Measurements from ENCODE around the gene SAGE1. TPM values are rescaled to one million over a fixed set of nuclear protein-coding genes. Genes with fewer than 3 reads are reported as not detected.
"Not testable (repeated sequence)": the region's sequence is repeated elsewhere in the genome, so short reads cannot be mapped to it uniquely, and the experiment has no call there.

The SAGE1 gene
- total RNA-seq (not detected), polyA plus RNA-seq (not detected)

- H3K27ac ChIP-seq (ENCODE audit: low read depth, low read length): no peak within 1 kb of the TSS
- DNase-seq: no peak
- H3K36me3 Mint-ChIP-seq: no peaks in the 10 kb centered on the region
- H3K4me3 ChIP-seq (ENCODE audit: low read length in 2 of 2): no peak within 1 kb of the TSS
- H3K4me3 Mint-ChIP-seq: no peak within 1 kb of the TSS
- CTCF ChIA-PET (ENCODE audit: partially characterized antibody): no interaction called here
- H3K9me3 ChIP-seq (ENCODE audit: control insufficient read depth in 1 of 2, low read length in 2 of 2): no peaks in the 10 kb centered on the region
- no peaks in the 10 kb centered on the region for H3K9me3 Mint-ChIP-seq
- no peak within 1 kb of the TSS for H3K27ac Mint-ChIP-seq
- H3K36me3 ChIP-seq (ENCODE audit: insufficient read depth, low read length): no peaks in the 10 kb centered on the region
- POLR2A ChIA-PET (ENCODE audit: partially characterized antibody): no interaction called here
- no peaks in the 10 kb centered on the region for H3K27me3 ChIP-seq (ENCODE audit: insufficient read depth, low read length)
- H3K27me3 Mint-ChIP-seq: no peaks in the 10 kb centered on the region
- no peaks in the 10 kb centered on the region for H3K4me1 Mint-ChIP-seq
- no peaks in the 10 kb centered on the region for H3K4me1 ChIP-seq (ENCODE audit: insufficient read depth, low read length)
- intact Hi-C loops (cut with micrococcal nuclease): no loop called here
Observed at GRCh38 chrX:135893294-135893817, at the start of gene SAGE1, which contains the start of gene CT45A10. Gene SAGE1 (plus strand): TSS chrX:135893716. CDS start chrX:135896243, 2,527 bp downstream. Gene CT45A10 (minus strand): TSS chrX:135893444. CDS start chrX:135885344, 8,100 bp downstream.

- H3K9me3 ChIP-seq (ENCODE audit: control insufficient read depth in 1 of 2, low read length in 2 of 2); H3K36me3 Mint-ChIP-seq; H3K36me3 ChIP-seq (ENCODE audit: insufficient read depth, low read length); H3K27ac Mint-ChIP-seq; H3K4me1 Mint-ChIP-seq; H3K9me3 Mint-ChIP-seq; CTCF ChIA-PET (ENCODE audit: partially characterized antibody); H3K4me1 ChIP-seq (ENCODE audit: insufficient read depth, low read length); POLR2A ChIA-PET (ENCODE audit: partially characterized antibody); H3K27ac ChIP-seq (ENCODE audit: low read depth, low read length); DNase-seq; H3K4me3 ChIP-seq (ENCODE audit: low read length in 2 of 2); H3K4me3 Mint-ChIP-seq; intact Hi-C loops (cut with micrococcal nuclease); H3K27me3 ChIP-seq (ENCODE audit: insufficient read depth, low read length); H3K27me3 Mint-ChIP-seq: not testable (repeated sequence)
Observed at GRCh38 chrX:135854438-135854837, 39.1 kb upstream of the SAGE1 start, which contains the start of gene CT45A8. Gene CT45A8 (minus strand): TSS chrX:135854538. CDS start chrX:135850783, 3,755 bp downstream.

GRCh38 chrX:135871712-135872111, 21.8 kb upstream of the SAGE1 start, which contains the start of gene CT45A9:
Gene CT45A9 (minus strand): TSS chrX:135871812. CDS start chrX:135868061, 3,751 bp downstream.
- H3K27me3 Mint-ChIP-seq; H3K36me3 Mint-ChIP-seq; H3K9me3 ChIP-seq (ENCODE audit: control insufficient read depth in 1 of 2, low read length in 2 of 2); H3K9me3 Mint-ChIP-seq; CTCF ChIA-PET (ENCODE audit: partially characterized antibody); H3K36me3 ChIP-seq (ENCODE audit: insufficient read depth, low read length); POLR2A ChIA-PET (ENCODE audit: partially characterized antibody); intact Hi-C loops (cut with micrococcal nuclease); H3K27ac ChIP-seq (ENCODE audit: low read depth, low read length); H3K4me3 ChIP-seq (ENCODE audit: low read length in 2 of 2); H3K4me3 Mint-ChIP-seq; H3K4me1 Mint-ChIP-seq; DNase-seq; H3K27ac Mint-ChIP-seq; H3K4me1 ChIP-seq (ENCODE audit: insufficient read depth, low read length); H3K27me3 ChIP-seq (ENCODE audit: insufficient read depth, low read length): not testable (repeated sequence)

GRCh38 chrX:135882741-135883140, 10.8 kb upstream of the SAGE1 start:
- CTCF ChIA-PET (ENCODE audit: partially characterized antibody); H3K27me3 Mint-ChIP-seq; H3K27me3 ChIP-seq (ENCODE audit: insufficient read depth, low read length); H3K4me3 ChIP-seq (ENCODE audit: low read length in 2 of 2); H3K36me3 Mint-ChIP-seq; H3K36me3 ChIP-seq (ENCODE audit: insufficient read depth, low read length); intact Hi-C loops (cut with micrococcal nuclease); H3K4me1 Mint-ChIP-seq; H3K4me3 Mint-ChIP-seq; DNase-seq; H3K27ac ChIP-seq (ENCODE audit: low read depth, low read length); H3K4me1 ChIP-seq (ENCODE audit: insufficient read depth, low read length); H3K9me3 Mint-ChIP-seq; POLR2A ChIA-PET (ENCODE audit: partially characterized antibody); H3K27ac Mint-ChIP-seq; H3K9me3 ChIP-seq (ENCODE audit: control insufficient read depth in 1 of 2, low read length in 2 of 2): not testable (repeated sequence)

GRCh38 chrX:135888230-135888629, 5.3 kb upstream of the SAGE1 start:
- DNase-seq; H3K36me3 ChIP-seq (ENCODE audit: insufficient read depth, low read length); H3K4me1 Mint-ChIP-seq; CTCF ChIA-PET (ENCODE audit: partially characterized antibody); POLR2A ChIA-PET (ENCODE audit: partially characterized antibody); intact Hi-C loops (cut with micrococcal nuclease); H3K27ac Mint-ChIP-seq; H3K4me3 Mint-ChIP-seq; H3K27me3 ChIP-seq (ENCODE audit: insufficient read depth, low read length); H3K27ac ChIP-seq (ENCODE audit: low read depth, low read length); H3K9me3 ChIP-seq (ENCODE audit: control insufficient read depth in 1 of 2, low read length in 2 of 2); H3K27me3 Mint-ChIP-seq; H3K4me3 ChIP-seq (ENCODE audit: low read length in 2 of 2); H3K4me1 ChIP-seq (ENCODE audit: insufficient read depth, low read length); H3K9me3 Mint-ChIP-seq; H3K36me3 Mint-ChIP-seq: not testable (repeated sequence)

- H3K36me3 ChIP-seq (ENCODE audit: insufficient read depth, low read length); H3K4me1 Mint-ChIP-seq; H3K36me3 Mint-ChIP-seq; H3K4me1 ChIP-seq (ENCODE audit: insufficient read depth, low read length); H3K9me3 Mint-ChIP-seq; H3K4me3 ChIP-seq (ENCODE audit: low read length in 2 of 2); H3K27me3 ChIP-seq (ENCODE audit: insufficient read depth, low read length); H3K27me3 Mint-ChIP-seq; H3K4me3 Mint-ChIP-seq; POLR2A ChIA-PET (ENCODE audit: partially characterized antibody); intact Hi-C loops (cut with micrococcal nuclease); CTCF ChIA-PET (ENCODE audit: partially characterized antibody); H3K27ac Mint-ChIP-seq; H3K27ac ChIP-seq (ENCODE audit: low read depth, low read length); H3K9me3 ChIP-seq (ENCODE audit: control insufficient read depth in 1 of 2, low read length in 2 of 2): not testable (repeated sequence)
- DNase-seq: peak in 2 of 5 donors; percentile 4 to 9
Observed at GRCh38 chrX:135888976-135889375, 4.5 kb upstream of the SAGE1 start.

- Mint-ChIP-seq H3K27me3 (no peaks in the 10 kb centered on the region), H3K27ac (no peak overlapping the region), H3K9me3 (no peaks in the 10 kb centered on the region), H3K36me3 (no peaks in the 10 kb centered on the region), H3K4me3 (no peak overlapping the region), H3K4me1 (no peaks in the 10 kb centered on the region)
- POLR2A ChIA-PET (ENCODE audit: partially characterized antibody): no interaction called here
- Histone ChIP-seq H3K27me3 (ENCODE audit: insufficient read depth, low read length) (no peaks in the 10 kb centered on the region), H3K27ac (ENCODE audit: low read depth, low read length) (no peak overlapping the region), H3K4me1 (ENCODE audit: insufficient read depth, low read length) (no peaks in the 10 kb centered on the region), H3K9me3 (ENCODE audit: control insufficient read depth in 1 of 2, low read length in 2 of 2) (no peaks in the 10 kb centered on the region), H3K36me3 (ENCODE audit: insufficient read depth, low read length) (no peaks in the 10 kb centered on the region), H3K4me3 (ENCODE audit: low read length in 2 of 2) (no peak overlapping the region)
- CTCF ChIA-PET (ENCODE audit: partially characterized antibody): no interaction called here
- intact Hi-C loops (cut with micrococcal nuclease): no loop called here
- DNase-seq: no peak
Observed at GRCh38 chrX:135890087-135890585, 3.4 kb upstream of the SAGE1 start.

GRCh38 chrX:135892781-135893180, 735 bp upstream of the SAGE1 start:
- intact Hi-C loops (cut with micrococcal nuclease): no loop called here
- Histone ChIP-seq H3K4me3 (ENCODE audit: low read length in 2 of 2) (no peak overlapping the region), H3K4me1 (ENCODE audit: insufficient read depth, low read length) (no peaks in the 10 kb centered on the region), H3K9me3 (ENCODE audit: control insufficient read depth in 1 of 2, low read length in 2 of 2) (no peaks in the 10 kb centered on the region), H3K27me3 (ENCODE audit: insufficient read depth, low read length) (no peaks in the 10 kb centered on the region), H3K27ac (ENCODE audit: low read depth, low read length) (no peak overlapping the region), H3K36me3 (ENCODE audit: insufficient read depth, low read length) (no peaks in the 10 kb centered on the region)
- POLR2A ChIA-PET (ENCODE audit: partially characterized antibody): no interaction called here
- Mint-ChIP-seq H3K27ac (no peak overlapping the region), H3K36me3 (no peaks in the 10 kb centered on the region), H3K27me3 (no peaks in the 10 kb centered on the region), H3K4me3 (no peak overlapping the region), H3K4me1 (no peaks in the 10 kb centered on the region), H3K9me3 (no peaks in the 10 kb centered on the region)
- no peak for DNase-seq
- CTCF ChIA-PET (ENCODE audit: partially characterized antibody): no interaction called here
